B cell (primary cell): ENCODE results near the gene SYCP3. TPM values are rescaled to one million over a fixed set of nuclear protein-coding genes. Genes with fewer than 3 reads are reported as not detected.

Source experiments
- ATAC-seq: fragments of 200-7000 bp; cut with Tn5 transposase; one replicate; pipeline ENCODE4 v1.10.0; 2021; ENCODE audit warnings: low read depth, mild to moderate bottlenecking, moderate number of reproducible peaks, moderate library complexity
- CTCF ChIA-PET: fragments of 350-600 bp; sonication (Branson Sonifier 250); formaldehyde crosslinking; loops from one replicate; lab custom pipeline; 2021; ENCODE audit warnings: antibody characterized with exemption, inconsistent platforms; lab: Charles Lee
- POLR2A ChIA-PET: fragments of 350-600 bp; sonication (Branson Sonifier 250); formaldehyde crosslinking; loops from one replicate; lab custom pipeline; 2021; ENCODE audit warnings: antibody characterized with exemption; lab: Charles Lee
- DNase-seq: peaks from one replicate; pipeline ENCODE4 v3.0.0; 2013
- H2AFZ ChIP-seq: 2 replicates; pipeline ENCODE4 v1.6.1; 2012; ENCODE audit warnings: mild to moderate bottlenecking, low read depth, low read length; ENCODE audit not compliant: insufficient read depth, poor library complexity, severe bottlenecking
- H3K27ac ChIP-seq, 2 donors: 1 replicate in 1 of 2; 2 replicates in 1 of 2; pipeline ENCODE4 v1.5.1; 2012 to 2013; ENCODE audit warnings: low read length in 2 of 2, mild to moderate bottlenecking in 2 of 2, moderate library complexity in 1 of 2
- H3K27me3 ChIP-seq, 4 experiments: fragments of 200-600 bp in 1 of 4; sonication (generic) in 1 of 4; replicated peaks in 1 of 4; 1 replicate in 2 of 4; 2 replicates in 2 of 4; pipeline versions ENCODE4 v1.6.1 to v1.7.0; 2013 to 2016; ENCODE audit warnings: low read length in 3 of 4, mild to moderate bottlenecking in 2 of 4, mixed read lengths in 1 of 4, moderate library complexity in 1 of 4; ENCODE audit not compliant: insufficient read depth in 4 of 4, control insufficient read depth in 3 of 4; ENCODE audit errors: control extremely low read depth in 1 of 4
- H3K36me3 ChIP-seq, 2 experiments: replicated peaks in 1 of 2; 1 replicate in 1 of 2; 2 replicates in 1 of 2; pipeline versions ENCODE4 v1.6.1 to v1.7.1; 2013; ENCODE audit warnings: low read length in 1 of 2; ENCODE audit not compliant: insufficient read depth in 2 of 2, control insufficient read depth in 1 of 2; ENCODE audit errors: control extremely low read depth in 1 of 2, extremely low read depth in 1 of 2
- H3K4me1 ChIP-seq, 2 donors: fragments of 200-600 bp in 1 of 2; sonication (generic) in 1 of 2; 1 replicate in 1 of 2; 2 replicates in 1 of 2; pipeline versions ENCODE4 v1.5.1 to v1.6.1; 2013 to 2017; ENCODE audit warnings: low read length in 2 of 2; ENCODE audit not compliant: control insufficient read depth in 2 of 2, insufficient read depth in 2 of 2
- H3K4me2 ChIP-seq: replicated peaks from 2 replicates; pipeline ENCODE3; 2012; ENCODE audit warnings: mild to moderate bottlenecking, low read depth, low read length; ENCODE audit not compliant: poor library complexity, severe bottlenecking
- H3K4me3 ChIP-seq, 5 experiments: fragments of 200-600 bp in 1 of 5; sonication (generic) in 1 of 5; 1 replicate in 3 of 5; 2 replicates in 2 of 5; pipeline versions ENCODE4 v1.5.1 to v1.7.0; 2011 to 2016; ENCODE audit warnings: low read length in 4 of 5, mild to moderate bottlenecking in 4 of 5, low read depth in 2 of 5, control low read depth in 1 of 5, moderate library complexity in 1 of 5; ENCODE audit not compliant: insufficient read depth in 1 of 5; ENCODE audit errors: control extremely low read depth in 1 of 5, extremely low read depth in 1 of 5
- H3K79me2 ChIP-seq: fragments of 200-600 bp; sonication (generic); one replicate; pipeline ENCODE4 v1.6.0; 2016; ENCODE audit warnings: low read length; ENCODE audit not compliant: control insufficient read depth, insufficient read depth
- H3K9ac ChIP-seq: fragments of 200-600 bp; sonication (generic); 2 replicates; pipeline ENCODE4 v1.6.1; 2017; ENCODE audit warnings: mild to moderate bottlenecking, low read length, moderate library complexity
- H3K9me3 ChIP-seq, 3 donors: one replicate each; pipeline versions ENCODE4 v1.6.1 to v1.7.1; 2013; ENCODE audit warnings: low read length in 2 of 3; ENCODE audit not compliant: control insufficient read depth in 2 of 3, insufficient read depth in 1 of 3; ENCODE audit errors: control extremely low read depth in 1 of 3
- H4K20me1 ChIP-seq: 2 replicates; pipeline ENCODE4 v1.6.0; 2012; ENCODE audit warnings: mild to moderate bottlenecking, low read length; ENCODE audit not compliant: insufficient read depth, control insufficient read depth, poor library complexity, severe bottlenecking
- H3K27ac Mint-ChIP-seq: one replicate; pipeline ENCODE4 v1.8.0; 2021; ENCODE audit warnings: mixed read lengths
- H3K27me3 Mint-ChIP-seq: one replicate; pipeline ENCODE4 v1.8.0; 2021; ENCODE audit warnings: mixed read lengths
- H3K4me1 Mint-ChIP-seq: one replicate; pipeline ENCODE4 v1.8.0; 2021; ENCODE audit warnings: mixed read lengths
- H3K4me3 Mint-ChIP-seq: one replicate; pipeline ENCODE4 v1.8.0; 2021; ENCODE audit warnings: mixed read lengths
- H3K9me3 Mint-ChIP-seq: one replicate; pipeline ENCODE4 v1.8.0; 2022; ENCODE audit warnings: mixed read lengths; ENCODE audit not compliant: insufficient read depth
- EZH2 ChIP-seq: IDR thresholded peaks from 2 replicates; pipeline ENCODE4 v1.6.1; 2012; ENCODE audit warnings: borderline replicate concordance, low read depth, mild to moderate bottlenecking, moderate library complexity, low read length; ENCODE audit not compliant: insufficient read depth, poor library complexity, severe bottlenecking
- WGBS: methylation state at CpG from one replicate; pipeline ENCODE4 v1.1.5; 2013; ENCODE audit warnings: missing lambda C conversion rate; ENCODE audit not compliant: insufficient coverage; 5-methylcytosine and 5-hydroxymethylcytosine counted together
- intact Hi-C: fragments of 100-400 bp; cut with micrococcal nuclease; formaldehyde crosslinking; loops from one replicate; pipeline ENCODE4 v1.10.0; 2022
- polyA plus RNA-seq: library from polyadenylated mRNA; depleted of rRNA; stranded (reverse); fragments of >200 nt; gene quantifications from 2 replicates; pipeline ENCODE4 v1.2.3, GENCODE V29; 2012
- total RNA-seq, 2 donors: library from RNA; stranded (reverse); fragments of 120-200 nt in 1 of 2; gene quantifications; 1 replicate in 1 of 2; 2 replicates in 1 of 2; pipeline versions ENCODE4 v1.2.3 to v1.2.4, GENCODE V29; 2013 to 2022
- TF ChIP-seq, protein P1 (sequence below): fragments of 200-600 bp; IDR thresholded peaks from one replicate; pipeline ENCODE4 v1.8.0; 2022; ENCODE audit warnings: antibody characterized with exemption, mild to moderate bottlenecking

The SYCP3 gene
- total and polyA plus RNA-seq, 2 donors (not counting 1 experiment from before 2014, with no cell fraction given) = 0.04 to 0.12 TPM

DNA sequence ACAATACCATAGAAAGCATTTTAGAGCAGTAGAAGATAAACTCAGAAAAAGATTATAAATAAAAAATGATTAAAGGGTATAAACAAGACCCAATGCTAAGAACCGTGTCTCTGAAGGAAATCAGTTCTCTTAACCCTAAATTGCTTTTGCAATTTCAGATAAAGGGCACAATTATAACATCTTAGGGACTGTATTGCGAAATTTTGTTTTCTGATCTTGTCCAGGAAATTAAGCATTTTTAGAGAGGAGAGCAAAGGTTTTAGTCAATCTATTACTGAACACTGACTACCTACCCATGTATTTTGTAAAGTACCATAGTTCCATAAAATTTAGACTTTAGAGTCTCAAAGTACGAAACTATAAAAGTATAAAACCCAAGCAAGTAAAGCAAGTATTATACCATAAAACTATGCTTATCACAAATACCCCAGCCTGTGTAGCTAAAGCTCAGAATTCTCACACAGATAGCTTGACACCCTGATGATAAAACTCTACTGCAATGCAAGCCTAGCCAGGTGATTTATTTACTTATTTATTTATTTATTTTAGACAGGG is 48.6 kb downstream of the SYCP3 start:
- CTCF ChIA-PET = no interaction called here

DNA sequence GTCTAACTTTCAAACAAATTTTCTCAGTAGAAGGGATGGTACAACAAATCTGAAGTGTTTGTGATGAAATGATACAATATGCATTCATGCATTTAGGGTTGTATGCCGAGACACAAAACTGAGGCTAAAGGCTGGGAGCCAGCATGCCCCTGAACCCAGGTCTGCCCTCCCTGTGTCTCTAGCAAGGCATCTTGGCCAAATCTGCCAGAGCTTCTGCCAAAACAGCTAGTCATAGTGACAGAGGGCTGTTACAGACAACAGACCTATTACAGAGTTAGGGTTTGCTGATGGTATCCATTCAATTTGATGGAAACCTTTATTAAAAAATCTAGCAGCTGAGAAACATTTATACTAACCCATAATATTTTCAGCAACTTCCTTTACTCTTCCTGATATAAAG is 53.1 kb downstream of the SYCP3 start:
- POLR2A ChIA-PET = no interaction called here
- Histone ChIP-seq H3K27me3 (peaks cover 0 to 4% (median 0%) of the 10 kb centered on the region in 4 experiments), H3K9me3 (no peaks in the 10 kb centered on the region), H3K36me3 (no peaks in the 10 kb centered on the region), H3K27ac (no peak overlapping the region), H3K4me3 (no peak overlapping the region), H3K9ac (no peak overlapping the region), H2AFZ (no peak overlapping the region), H4K20me1 (no peaks in the 10 kb centered on the region), H3K4me1 (peaks cover 0 to under 1% of the 10 kb centered on the region in 2 donors), H3K4me2 (no peak overlapping the region), H3K79me2 (no peaks in the 10 kb centered on the region)
- intact Hi-C loops = no loop called here
- 100% methylated on average over 1 of the region's 1 CpG for WGBS
- DNase-seq = no peak
- H3K4me1 Mint-ChIP-seq = peaks cover 2% of the 10 kb centered on the region
- no peak for ATAC-seq
- CTCF ChIA-PET = interaction anchor here (2.1 kb wide), 1 partner anchor 10 kb away, joined by 7 read pairs; no protein-coding TSS in a partner anchor
- H3K9me3 Mint-ChIP-seq = no peaks in the 10 kb centered on the region
- no peak overlapping the region for H3K4me3 Mint-ChIP-seq
- H3K27ac Mint-ChIP-seq = no peak overlapping the region
- H3K27me3 Mint-ChIP-seq = peaks cover 10% of the 10 kb centered on the region
- no peak for TF ChIP-seq EZH2
- TF ChIP-seq, protein P1, sequence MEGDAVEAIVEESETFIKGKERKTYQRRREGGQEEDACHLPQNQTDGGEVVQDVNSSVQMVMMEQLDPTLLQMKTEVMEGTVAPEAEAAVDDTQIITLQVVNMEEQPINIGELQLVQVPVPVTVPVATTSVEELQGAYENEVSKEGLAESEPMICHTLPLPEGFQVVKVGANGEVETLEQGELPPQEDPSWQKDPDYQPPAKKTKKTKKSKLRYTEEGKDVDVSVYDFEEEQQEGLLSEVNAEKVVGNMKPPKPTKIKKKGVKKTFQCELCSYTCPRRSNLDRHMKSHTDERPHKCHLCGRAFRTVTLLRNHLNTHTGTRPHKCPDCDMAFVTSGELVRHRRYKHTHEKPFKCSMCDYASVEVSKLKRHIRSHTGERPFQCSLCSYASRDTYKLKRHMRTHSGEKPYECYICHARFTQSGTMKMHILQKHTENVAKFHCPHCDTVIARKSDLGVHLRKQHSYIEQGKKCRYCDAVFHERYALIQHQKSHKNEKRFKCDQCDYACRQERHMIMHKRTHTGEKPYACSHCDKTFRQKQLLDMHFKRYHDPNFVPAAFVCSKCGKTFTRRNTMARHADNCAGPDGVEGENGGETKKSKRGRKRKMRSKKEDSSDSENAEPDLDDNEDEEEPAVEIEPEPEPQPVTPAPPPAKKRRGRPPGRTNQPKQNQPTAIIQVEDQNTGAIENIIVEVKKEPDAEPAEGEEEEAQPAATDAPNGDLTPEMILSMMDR = no peak

More for the DNA sequence above, 48.6 kb downstream of the SYCP3 start:
- peaks cover 4% of the 10 kb centered on the region for H3K27me3 Mint-ChIP-seq
- Histone ChIP-seq H2AFZ (no peak overlapping the region), H3K9ac (no peak overlapping the region), H3K9me3 (no peaks in the 10 kb centered on the region), H3K79me2 (peaks cover 19% of the 10 kb centered on the region), H3K36me3 (no peaks in the 10 kb centered on the region), H3K27me3 (no peaks in the 10 kb centered on the region), H3K4me2 (no peak overlapping the region), H3K27ac (no peak overlapping the region), H3K4me3 (no peak overlapping the region), H3K4me1 (peaks cover 0 to 4% of the 10 kb centered on the region in 2 donors), H4K20me1 (no peaks in the 10 kb centered on the region)
- DNase-seq (no peak), ATAC-seq (no peak)
- POLR2A ChIA-PET = interaction anchor here (0.6 kb wide), 1 partner anchor 309 kb away, joined by 3 read pairs; no protein-coding TSS in a partner anchor
- intact Hi-C loops = no loop called here
- no peaks in the 10 kb centered on the region for H3K9me3 Mint-ChIP-seq
- peaks cover 11% of the 10 kb centered on the region for H3K4me1 Mint-ChIP-seq
- H3K4me3 Mint-ChIP-seq = no peak overlapping the region
- no peak overlapping the region for H3K27ac Mint-ChIP-seq
- WGBS = no CpG with 5 or more reads among the region's 3 CpGs
- TF ChIP-seq EZH2 = no peak
- TF ChIP-seq, protein P1 = no peak
